Hepatocyte (in vitro differentiated cells): Measurements from ENCODE around the gene FBRSL1.

Experiments
- EZH2 ChIP-seq: fragments of 200-600 bp; sonication (generic); IDR thresholded peaks from 2 replicates; pipeline ENCODE4 v1.6.1; 2016; ENCODE audit warnings: antibody characterized with exemption, mild to moderate bottlenecking, borderline replicate concordance
- TF ChIP-seq, protein P1 (sequence below): fragments of 200-600 bp; sonication (generic); IDR thresholded peaks from 2 replicates; pipeline ENCODE4 v1.5.1; 2016; ENCODE audit warnings: antibody characterized with exemption, mild to moderate bottlenecking; ENCODE audit not compliant: poor library complexity

DNA sequence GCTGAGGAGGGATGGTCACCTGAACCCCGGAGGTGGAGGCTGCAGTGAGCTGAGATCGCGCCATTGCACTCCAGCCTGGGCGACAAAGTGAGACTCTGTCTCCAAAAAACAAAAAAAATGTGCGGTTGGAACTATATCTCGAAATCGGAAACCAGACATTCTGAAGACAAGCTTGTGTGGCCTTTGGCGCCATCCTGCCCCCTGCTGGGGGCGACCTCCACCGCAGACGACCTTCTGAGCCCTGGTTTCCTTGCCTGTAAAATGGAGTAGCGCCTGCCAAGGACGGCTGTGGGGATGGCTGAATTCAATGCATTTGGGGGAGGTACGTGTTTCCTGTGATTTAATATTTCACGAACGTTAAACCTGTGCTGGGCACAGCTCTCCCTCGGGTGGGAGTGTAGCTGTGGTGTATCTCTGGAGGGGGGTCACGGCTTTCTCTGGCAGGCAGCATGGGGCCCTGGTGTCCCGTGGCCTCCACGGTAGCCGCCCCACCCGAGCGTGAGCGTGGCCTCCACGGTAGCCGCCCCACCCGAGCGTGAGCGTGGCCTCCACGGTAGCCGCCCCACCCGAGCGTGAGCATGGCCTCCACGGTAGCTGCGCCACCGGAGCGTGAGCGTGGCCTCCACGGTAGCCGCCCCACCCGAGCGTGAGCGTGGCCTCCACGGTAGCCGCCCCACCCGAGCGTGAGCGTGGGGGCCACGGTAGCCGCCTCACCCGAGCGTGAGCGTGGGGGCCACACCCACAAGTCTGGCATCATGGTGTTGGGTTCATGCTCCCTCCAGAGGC lies 65.1 kb downstream of the FBRSL1 start:
- TF ChIP-seq, protein P1, sequence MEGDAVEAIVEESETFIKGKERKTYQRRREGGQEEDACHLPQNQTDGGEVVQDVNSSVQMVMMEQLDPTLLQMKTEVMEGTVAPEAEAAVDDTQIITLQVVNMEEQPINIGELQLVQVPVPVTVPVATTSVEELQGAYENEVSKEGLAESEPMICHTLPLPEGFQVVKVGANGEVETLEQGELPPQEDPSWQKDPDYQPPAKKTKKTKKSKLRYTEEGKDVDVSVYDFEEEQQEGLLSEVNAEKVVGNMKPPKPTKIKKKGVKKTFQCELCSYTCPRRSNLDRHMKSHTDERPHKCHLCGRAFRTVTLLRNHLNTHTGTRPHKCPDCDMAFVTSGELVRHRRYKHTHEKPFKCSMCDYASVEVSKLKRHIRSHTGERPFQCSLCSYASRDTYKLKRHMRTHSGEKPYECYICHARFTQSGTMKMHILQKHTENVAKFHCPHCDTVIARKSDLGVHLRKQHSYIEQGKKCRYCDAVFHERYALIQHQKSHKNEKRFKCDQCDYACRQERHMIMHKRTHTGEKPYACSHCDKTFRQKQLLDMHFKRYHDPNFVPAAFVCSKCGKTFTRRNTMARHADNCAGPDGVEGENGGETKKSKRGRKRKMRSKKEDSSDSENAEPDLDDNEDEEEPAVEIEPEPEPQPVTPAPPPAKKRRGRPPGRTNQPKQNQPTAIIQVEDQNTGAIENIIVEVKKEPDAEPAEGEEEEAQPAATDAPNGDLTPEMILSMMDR: peak; percentile 36
- no peak for TF ChIP-seq EZH2
